Memory B cell (primary cell): ENCODE data around the gene ZNF100.
"Not testable (repeated sequence)": the region's sequence is repeated elsewhere in the genome, so short reads cannot be mapped to it uniquely, and the experiment has no call there.

Experiments
- ATAC-seq: fragments of 150-1000 bp; cut with Tn5 transposase; 2 replicates; pipeline ENCODE4 v1.10.0; 2021; ENCODE audit warnings: low read depth, mild to moderate bottlenecking, moderate library complexity
- DNase-seq, 2 donors: peaks; one replicate each; pipeline ENCODE4 v3.0.0; 2022; ENCODE audit warnings: low spot score in 2 of 2
- H3K27ac Mint-ChIP-seq: one replicate; pipeline ENCODE4 v1.8.0; 2022; ENCODE audit warnings: mild to moderate bottlenecking, moderate library complexity, mixed read lengths
- H3K27me3 Mint-ChIP-seq: one replicate; pipeline ENCODE4 v1.8.0; 2022; ENCODE audit warnings: mixed read lengths
- H3K36me3 Mint-ChIP-seq: one replicate; pipeline ENCODE4 v1.8.0; 2022; ENCODE audit warnings: mild to moderate bottlenecking, mixed read lengths
- H3K4me1 Mint-ChIP-seq: one replicate; pipeline ENCODE4 v1.8.0; 2022; ENCODE audit warnings: mixed read lengths
- H3K4me3 Mint-ChIP-seq: one replicate; pipeline ENCODE4 v1.8.0; 2022; ENCODE audit warnings: mild to moderate bottlenecking, moderate library complexity, mixed read lengths
- H3K9me3 Mint-ChIP-seq: one replicate; pipeline ENCODE4 v1.8.0; 2022; ENCODE audit warnings: mixed read lengths

The ZNF100 gene

GRCh38 chr19:21748088-21748487, 19.3 kb downstream of the ZNF100 start:
- peaks cover 49% of the 10 kb centered on the region for H3K36me3 Mint-ChIP-seq
- no peak overlapping the region for H3K4me3 Mint-ChIP-seq
- ATAC-seq, result no peak
- no peaks in the 10 kb centered on the region for H3K27me3 Mint-ChIP-seq
- peaks cover 5% of the 10 kb centered on the region for H3K4me1 Mint-ChIP-seq
- no peak overlapping the region for H3K27ac Mint-ChIP-seq
- H3K9me3 Mint-ChIP-seq, result peaks cover 2% of the 10 kb centered on the region
- no peak for DNase-seq

- H3K27me3 Mint-ChIP-seq, result no peaks in the 10 kb centered on the region
- peaks cover 52% of the 10 kb centered on the region for H3K36me3 Mint-ChIP-seq
- DNase-seq, result no peak
- H3K4me3 Mint-ChIP-seq, result no peak overlapping the region
- ATAC-seq, result no peak
- no peaks in the 10 kb centered on the region for H3K4me1 Mint-ChIP-seq
- peaks cover 7% of the 10 kb centered on the region for H3K9me3 Mint-ChIP-seq
- no peak overlapping the region for H3K27ac Mint-ChIP-seq
Measured at GRCh38 chr19:21740559-21740958, 26.8 kb downstream of the ZNF100 start.

GRCh38 chr19:21726942-21727747, 40.2 kb downstream of the ZNF100 start:
- Mint-ChIP-seq H3K36me3 (peaks cover 35% of the 10 kb centered on the region), H3K9me3 (peaks cover 20% of the 10 kb centered on the region)
- not testable (repeated sequence) for DNase-seq, H3K27ac Mint-ChIP-seq, H3K4me3 Mint-ChIP-seq, H3K4me1 Mint-ChIP-seq, H3K27me3 Mint-ChIP-seq, ATAC-seq

- no peak for ATAC-seq
- peaks cover 2% of the 10 kb centered on the region for H3K36me3 Mint-ChIP-seq
Measured at GRCh38 chr19:21713761-21714160, 53.6 kb downstream of the ZNF100 start.

GRCh38 chr19:21709464-21709863, 57.9 kb downstream of the ZNF100 start:
- no peak for ATAC-seq
- Mint-ChIP-seq H3K36me3 (peaks cover 1% of the 10 kb centered on the region), H3K27me3 (no peaks in the 10 kb centered on the region), H3K4me1 (no peaks in the 10 kb centered on the region), H3K9me3 (peaks cover 7% of the 10 kb centered on the region), H3K27ac (no peak overlapping the region), H3K4me3 (no peak overlapping the region)
- DNase-seq, result no peak

More at GRCh38 chr19:21713761-21714160, 53.6 kb downstream of the ZNF100 start:
- peaks cover 5% of the 10 kb centered on the region for H3K9me3 Mint-ChIP-seq
- no peak for DNase-seq
- no peaks in the 10 kb centered on the region for H3K27me3 Mint-ChIP-seq
- H3K4me3 Mint-ChIP-seq, result no peak overlapping the region
- no peaks in the 10 kb centered on the region for H3K4me1 Mint-ChIP-seq
- H3K27ac Mint-ChIP-seq, result no peak overlapping the region

GRCh38 chr19:21707878-21708277, 59.5 kb downstream of the ZNF100 start:
- not testable (repeated sequence) for H3K27ac Mint-ChIP-seq, H3K27me3 Mint-ChIP-seq, ATAC-seq, H3K4me1 Mint-ChIP-seq, H3K9me3 Mint-ChIP-seq, H3K36me3 Mint-ChIP-seq, DNase-seq, H3K4me3 Mint-ChIP-seq

GRCh38 chr19:21707065-21707464, 60.3 kb downstream of the ZNF100 start:
- Mint-ChIP-seq H3K4me1 (no peaks in the 10 kb centered on the region), H3K27me3 (no peaks in the 10 kb centered on the region), H3K36me3 (no peaks in the 10 kb centered on the region), H3K4me3 (no peak overlapping the region), H3K27ac (no peak overlapping the region), H3K9me3 (peaks cover 5% of the 10 kb centered on the region)
- ATAC-seq (no peak), DNase-seq (no peak)

GRCh38 chr19:21705393-21705792, 62.0 kb downstream of the ZNF100 start:
- Mint-ChIP-seq H3K4me1 (no peaks in the 10 kb centered on the region), H3K27ac (no peak overlapping the region), H3K9me3 (peaks cover 5% of the 10 kb centered on the region), H3K27me3 (no peaks in the 10 kb centered on the region), H3K4me3 (no peak overlapping the region), H3K36me3 (no peaks in the 10 kb centered on the region)
- ATAC-seq (no peak), DNase-seq (no peak)

GRCh38 chr19:21704320-21704719, 63.1 kb downstream of the ZNF100 start:
- no peak for ATAC-seq
- H3K27me3 Mint-ChIP-seq, result no peaks in the 10 kb centered on the region
- H3K4me1 Mint-ChIP-seq, result no peaks in the 10 kb centered on the region
- no peak overlapping the region for H3K27ac Mint-ChIP-seq
- peaks cover 5% of the 10 kb centered on the region for H3K9me3 Mint-ChIP-seq
- H3K36me3 Mint-ChIP-seq, result no peaks in the 10 kb centered on the region
- DNase-seq, result no peak
- H3K4me3 Mint-ChIP-seq, result no peak overlapping the region

- H3K9me3 Mint-ChIP-seq, result no peaks in the 10 kb centered on the region
- H3K4me3 Mint-ChIP-seq, result no peak overlapping the region
- H3K27ac Mint-ChIP-seq, result no peak overlapping the region
- peaks cover 2% of the 10 kb centered on the region for H3K27me3 Mint-ChIP-seq
- no peak for ATAC-seq
- no peak for DNase-seq
- H3K36me3 Mint-ChIP-seq, result no peaks in the 10 kb centered on the region
- no peaks in the 10 kb centered on the region for H3K4me1 Mint-ChIP-seq
Measured at GRCh38 chr19:21699197-21699596, 68.2 kb downstream of the ZNF100 start.

- H3K4me3 Mint-ChIP-seq, result no peak overlapping the region
- no peak for DNase-seq
- no peak for ATAC-seq
- H3K27ac Mint-ChIP-seq, result no peak overlapping the region
- H3K36me3 Mint-ChIP-seq, result no peaks in the 10 kb centered on the region
- no peaks in the 10 kb centered on the region for H3K4me1 Mint-ChIP-seq
- peaks cover 2% of the 10 kb centered on the region for H3K27me3 Mint-ChIP-seq
- H3K9me3 Mint-ChIP-seq, result no peaks in the 10 kb centered on the region
Measured at GRCh38 chr19:21698215-21698614, 69.2 kb downstream of the ZNF100 start.

GRCh38 chr19:21697698-21698097, 69.7 kb downstream of the ZNF100 start:
- DNase-seq (no peak), ATAC-seq (no peak)
- no peaks in the 10 kb centered on the region for H3K9me3 Mint-ChIP-seq
- H3K4me1 Mint-ChIP-seq, result no peaks in the 10 kb centered on the region
- no peak overlapping the region for H3K27ac Mint-ChIP-seq
- H3K36me3 Mint-ChIP-seq, result no peaks in the 10 kb centered on the region
- no peak overlapping the region for H3K4me3 Mint-ChIP-seq
- peaks cover 2% of the 10 kb centered on the region for H3K27me3 Mint-ChIP-seq

GRCh38 chr19:21694171-21694906, 73.0 kb downstream of the ZNF100 start:
- Mint-ChIP-seq H3K4me1 (no peaks in the 10 kb centered on the region), H3K4me3 (no peak overlapping the region), H3K9me3 (no peaks in the 10 kb centered on the region), H3K27me3 (peaks cover 2% of the 10 kb centered on the region), H3K27ac (no peak overlapping the region), H3K36me3 (no peaks in the 10 kb centered on the region)
- DNase-seq, result no peak
- no peak for ATAC-seq

- Mint-ChIP-seq H3K27ac (no peak overlapping the region), H3K36me3 (no peaks in the 10 kb centered on the region), H3K4me1 (no peaks in the 10 kb centered on the region), H3K27me3 (peaks cover 2% of the 10 kb centered on the region), H3K4me3 (no peak overlapping the region), H3K9me3 (no peaks in the 10 kb centered on the region)
- ATAC-seq (no peak), DNase-seq (no peak)
Measured at GRCh38 chr19:21693399-21693798, 74.0 kb downstream of the ZNF100 start.
